Hippocampal formation (tissue), 2 donors: ENCODE data around the gene RC3H1.
"Not testable (repeated sequence)": the region's sequence is repeated elsewhere in the genome, so short reads cannot be mapped to it uniquely, and the experiment has no call there.

ENCODE experiments used
- DNase-seq, 2 donors: peaks; one replicate each; lab custom pipeline; 2025; lab: John Stamatoyannopoulos, UW

Gene RC3H1

DNA sequence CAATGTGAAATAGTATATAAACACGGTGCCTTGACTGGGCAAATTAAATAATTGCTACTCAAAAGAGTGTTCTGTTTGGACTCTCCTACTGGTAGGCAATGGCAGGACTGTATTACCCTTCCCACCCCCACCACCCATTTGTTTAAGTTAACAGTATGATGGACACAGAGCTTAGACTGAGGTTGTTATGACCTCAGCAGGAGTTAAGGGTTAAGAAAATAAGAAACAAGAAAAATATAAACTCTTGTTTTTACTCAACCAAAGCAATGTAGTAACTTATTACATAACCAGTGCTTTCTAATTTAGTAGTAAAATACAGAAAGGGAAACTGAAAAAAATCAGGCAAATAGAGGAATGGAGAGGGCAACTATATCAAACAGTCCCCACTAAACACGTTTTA, 85.1 kb downstream of the RC3H1 start:
- no peak for DNase-seq

DNA sequence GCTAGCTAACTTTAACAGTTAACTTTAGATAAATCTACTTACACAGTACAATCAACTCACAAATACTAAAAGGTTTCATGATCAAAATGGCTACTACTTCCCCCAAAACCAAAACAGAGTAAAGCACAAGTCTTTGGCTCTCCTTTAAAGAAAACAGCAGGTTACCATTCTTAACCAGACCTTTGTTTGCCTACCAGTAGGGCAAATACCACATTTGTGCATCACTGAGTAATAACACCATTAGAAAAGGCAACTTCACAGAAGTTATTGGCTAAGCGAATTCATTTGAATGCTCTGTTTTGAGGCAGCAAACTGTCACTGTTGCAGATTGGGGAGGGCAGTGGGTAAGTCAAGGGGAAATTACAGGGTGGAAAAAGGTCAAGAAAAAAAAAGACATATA, 87.7 kb downstream of the RC3H1 start:
- no peak for DNase-seq

DNA sequence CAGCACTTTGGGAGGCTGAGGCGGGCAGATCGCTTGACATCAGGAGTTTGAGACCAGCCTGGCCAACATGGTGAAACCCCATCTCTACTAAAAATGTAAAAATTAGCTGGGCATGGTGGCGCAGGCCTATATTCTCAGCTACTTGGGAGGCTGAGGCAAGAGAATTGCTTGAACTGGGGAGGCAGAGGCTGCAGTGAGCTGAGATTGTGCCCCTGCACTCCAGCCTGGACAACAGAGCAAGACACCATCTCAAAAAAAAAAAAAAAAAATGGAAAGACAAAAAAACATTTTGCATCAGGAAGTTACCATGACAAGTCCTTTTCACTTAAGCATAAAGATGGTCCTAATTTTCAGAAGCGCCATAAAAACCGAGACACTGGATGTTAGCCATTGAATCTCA, 91.6 kb downstream of the RC3H1 start:
- DNase-seq, result not testable (repeated sequence)

DNA sequence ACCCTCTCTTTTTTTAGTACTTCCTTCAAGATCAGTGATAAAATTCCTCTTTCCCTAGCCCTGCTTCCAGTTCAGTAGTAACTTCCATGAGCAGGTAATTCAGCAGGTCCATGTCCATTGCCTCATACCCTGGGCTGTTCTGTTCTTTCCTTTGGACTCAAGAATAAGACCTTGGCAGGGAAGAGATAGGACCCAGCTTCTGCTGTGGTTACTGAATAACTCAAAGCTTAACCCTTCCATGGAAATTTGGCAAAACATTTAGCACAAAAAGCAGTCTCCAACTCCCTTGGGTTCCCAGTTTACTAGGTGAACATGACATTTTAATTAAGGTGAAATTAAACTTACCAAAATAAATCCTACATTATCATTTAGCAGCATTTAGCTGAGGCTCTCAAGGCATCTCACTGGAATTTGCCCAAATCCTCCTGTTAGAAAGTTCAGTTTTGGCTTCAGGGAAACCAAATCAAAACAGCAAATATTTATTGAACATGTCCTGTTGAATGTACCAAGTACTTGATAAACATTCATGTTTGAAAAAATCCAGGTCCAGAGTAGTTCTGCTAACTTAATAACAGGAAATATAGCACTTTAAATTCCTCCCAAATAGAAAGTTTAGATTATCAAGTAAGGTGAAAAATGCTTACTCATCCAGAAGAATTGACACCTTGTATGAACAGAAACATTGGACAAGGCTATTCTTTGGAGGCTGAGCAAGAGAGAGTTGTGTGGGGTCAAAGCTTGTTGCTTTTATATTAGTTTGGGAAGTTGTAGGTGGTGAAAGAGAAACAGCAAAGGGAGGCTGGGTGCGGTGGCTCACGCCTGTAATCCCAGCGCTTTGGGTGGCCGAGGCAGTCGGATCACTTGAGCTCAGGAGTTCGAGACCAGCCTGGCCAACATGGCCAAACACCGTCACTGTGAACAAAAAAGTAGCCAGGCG, 96.6 kb downstream of the RC3H1 start:
- DNase-seq, result no peak

DNA sequence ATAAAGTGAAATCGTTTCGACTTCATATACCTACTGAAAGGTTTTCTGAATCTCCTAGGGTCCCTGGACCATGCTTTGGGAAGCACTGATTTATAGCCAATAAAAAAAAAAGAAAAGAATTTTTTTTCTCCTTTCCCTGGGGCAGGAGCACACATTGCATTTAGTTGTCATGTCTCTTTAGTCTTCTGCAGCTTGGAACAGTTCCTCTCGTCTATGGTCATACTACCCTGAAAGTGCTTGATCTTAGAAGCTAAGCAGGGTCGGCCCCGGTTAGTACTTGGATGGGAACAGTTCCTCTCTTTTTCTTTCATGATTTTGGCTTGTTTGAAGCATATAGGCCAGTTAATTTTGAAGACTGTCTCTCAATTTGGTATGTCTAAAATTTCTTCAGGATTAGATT, 101.3 kb downstream of the RC3H1 start:
- no peak for DNase-seq

DNA sequence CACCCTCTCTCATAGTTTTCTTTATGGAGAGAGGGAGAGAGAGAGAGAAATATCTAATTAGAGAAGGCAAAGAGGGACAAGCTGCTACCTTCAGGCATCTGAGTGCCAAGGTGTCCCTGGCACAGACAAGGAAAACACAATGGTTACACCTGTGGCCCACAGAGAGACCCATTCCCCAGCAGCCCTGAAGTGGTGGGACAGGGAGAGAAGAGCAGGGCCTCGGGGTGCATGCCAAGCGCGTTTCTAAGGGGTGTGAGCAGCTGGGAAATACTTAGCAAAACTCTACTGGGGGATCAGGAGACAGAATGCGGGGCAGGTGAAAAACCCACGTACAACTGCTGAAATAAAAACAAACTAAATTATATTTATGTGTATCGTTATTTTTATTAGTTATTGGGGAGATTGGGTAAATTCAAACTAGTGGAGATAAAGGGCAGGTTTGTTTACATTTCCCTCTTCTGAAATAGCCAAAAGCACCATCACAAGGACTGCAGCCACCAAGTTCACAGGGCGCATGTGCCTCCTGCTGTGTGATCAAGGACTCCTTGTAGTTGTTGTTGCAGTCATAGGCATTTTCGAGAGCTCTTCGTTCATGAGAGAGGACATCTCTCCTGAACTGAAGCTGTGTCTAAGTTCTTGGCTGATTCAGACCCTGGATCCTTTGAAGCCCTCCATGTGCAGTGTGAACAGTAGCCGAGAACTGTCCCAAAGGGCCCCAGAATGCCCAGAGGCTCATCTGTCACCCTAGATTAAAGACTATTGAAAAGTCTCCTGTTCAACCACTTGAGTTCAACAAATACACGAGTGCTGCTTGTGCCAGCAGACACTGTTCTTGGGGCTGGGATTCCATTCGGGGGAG, 104.3 kb downstream of the RC3H1 start:
- no peak for DNase-seq

DNA sequence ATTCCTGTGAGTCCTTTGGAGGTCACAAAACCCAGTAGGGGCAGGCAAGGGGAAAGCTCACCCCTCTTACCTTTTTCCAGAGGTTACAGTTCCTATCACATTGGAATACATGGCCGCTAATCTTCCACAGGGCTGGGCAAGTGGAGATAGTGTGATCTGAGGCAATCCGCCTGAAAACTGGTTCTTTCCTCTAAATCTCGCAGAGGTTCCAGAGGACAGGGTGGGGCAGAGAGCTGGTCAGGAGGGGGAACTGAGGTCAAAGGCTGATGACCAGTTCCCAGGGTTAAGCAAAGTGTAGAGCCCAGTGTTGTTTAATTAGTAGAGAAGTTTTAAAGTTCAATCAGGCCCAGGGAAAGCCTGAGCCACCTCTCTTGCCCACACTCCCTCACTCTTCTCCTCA, 105.0 kb downstream of the RC3H1 start, which contains the start of gene SERPINC1:
TSS of gene SERPINC1 (minus strand) at position 179 of the 400 bp plus-strand sequence. CDS start at position 111, 68 bp downstream.
- no peak for DNase-seq

DNA sequence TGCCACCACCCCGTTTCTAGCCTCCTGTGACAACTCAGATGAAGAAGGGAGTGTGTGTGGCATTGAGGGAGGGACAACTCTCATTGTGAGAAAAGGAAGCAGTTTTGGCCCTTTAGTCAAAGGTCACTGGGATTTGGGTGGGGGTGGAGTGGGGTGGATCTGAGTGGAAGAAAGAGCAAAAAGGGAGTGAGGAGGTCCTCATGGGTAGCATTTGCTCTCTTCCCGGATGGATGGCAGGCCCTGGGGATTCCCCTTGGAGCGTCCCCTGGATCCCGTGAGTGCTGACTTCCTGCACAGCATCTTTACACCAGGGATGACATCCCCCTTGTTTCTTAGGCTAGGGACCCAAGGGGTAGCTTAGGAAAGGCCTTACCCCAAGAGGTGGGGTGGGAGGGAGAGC, 105.5 kb downstream of the RC3H1 start:
- DNase-seq, result no peak

DNA sequence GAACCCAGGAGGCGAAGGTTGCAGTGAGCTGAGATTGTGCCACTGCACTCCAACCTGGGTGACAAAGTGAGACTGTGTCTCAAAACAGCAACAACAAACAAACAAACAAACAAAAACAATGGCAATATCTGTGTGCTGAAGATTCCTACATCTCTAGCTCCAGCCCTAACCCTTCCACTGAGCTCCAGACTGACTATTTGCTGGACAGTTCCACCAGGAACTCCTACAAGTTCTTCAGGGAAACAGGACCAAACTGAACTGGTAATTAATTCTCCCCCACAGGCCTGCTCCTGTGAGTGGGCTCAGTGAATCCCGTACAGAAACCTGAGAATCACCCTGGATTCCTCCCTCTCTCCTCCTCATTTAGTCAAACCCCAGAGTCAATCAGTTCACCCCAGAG, 106.6 kb downstream of the RC3H1 start:
- DNase-seq, result no peak

DNA sequence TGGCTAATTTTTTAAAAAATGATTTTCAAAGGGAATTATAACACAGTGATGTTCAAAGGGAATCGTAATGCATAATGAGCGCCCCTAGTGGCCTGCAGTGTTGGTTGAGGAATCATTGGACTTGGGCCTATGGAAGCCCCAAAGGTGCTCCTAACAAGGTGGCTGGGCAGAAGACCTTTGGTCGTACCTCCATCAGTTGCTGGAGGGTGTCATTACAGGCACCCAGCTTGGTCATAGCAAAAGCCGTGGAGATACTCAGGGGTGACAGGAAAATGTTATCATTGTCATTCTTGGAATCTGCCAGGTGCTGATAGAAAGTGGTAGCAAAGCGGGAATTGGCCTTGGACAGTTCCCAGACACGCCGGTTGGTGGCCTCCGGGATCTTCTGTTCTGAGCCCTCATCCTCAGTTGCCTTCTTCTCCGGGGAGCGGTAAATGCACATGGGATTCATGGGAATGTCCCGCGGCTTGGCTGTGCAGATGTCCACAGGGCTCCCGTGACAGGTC, 107.7 kb downstream of the RC3H1 start:
- no peak for DNase-seq

DNA sequence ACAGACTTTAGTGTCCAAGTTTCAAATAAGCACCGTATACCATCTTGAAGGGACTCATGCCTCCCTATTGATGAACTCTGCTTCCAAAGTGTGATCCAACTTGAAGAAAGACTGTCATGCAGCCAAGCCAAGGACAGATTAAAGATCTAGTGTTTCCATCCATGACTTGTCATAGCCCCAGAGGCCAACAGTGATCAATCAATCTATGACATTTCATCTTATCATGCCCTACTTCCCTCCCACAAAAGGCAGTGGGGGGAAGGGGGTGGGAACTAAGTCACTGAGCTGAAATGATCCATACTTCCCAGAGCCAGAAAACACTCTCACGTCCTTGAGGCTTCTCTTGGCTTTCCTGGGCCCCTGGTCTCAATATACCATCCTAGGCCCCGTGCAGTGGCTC, 109.0 kb downstream of the RC3H1 start:
- no peak for DNase-seq

DNA sequence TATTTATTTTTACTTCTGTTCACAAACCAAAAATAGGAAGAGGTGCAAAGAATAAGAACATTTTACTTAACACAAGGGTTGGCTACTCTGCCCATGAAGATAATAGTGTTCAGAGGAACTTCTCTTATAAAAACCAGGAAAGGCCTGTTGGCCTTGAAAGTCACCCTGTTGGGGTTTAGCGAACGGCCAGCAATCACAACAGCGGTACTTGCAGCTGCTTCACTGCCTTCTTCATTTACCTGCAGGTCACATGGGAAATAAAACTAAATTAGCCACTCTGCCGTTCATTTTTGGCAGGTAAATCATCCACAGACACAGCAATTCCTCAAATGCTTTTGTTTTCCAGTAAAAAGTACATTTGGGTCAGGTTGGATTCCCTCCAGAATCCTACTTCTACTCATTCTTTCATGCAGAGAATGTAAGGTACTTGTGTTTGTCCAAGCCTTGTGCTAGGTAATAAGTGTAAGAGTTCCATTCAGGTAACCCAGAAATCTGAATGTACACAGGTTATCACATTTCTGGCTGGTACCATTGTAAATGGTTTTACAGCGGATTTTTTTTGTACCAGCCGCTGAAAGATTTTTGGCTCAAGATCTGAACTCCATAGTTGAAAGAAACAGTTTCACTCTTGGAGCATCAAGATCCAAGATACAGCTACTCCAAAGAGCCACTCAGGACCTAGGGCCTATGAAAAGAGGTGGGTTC, 118.2 kb downstream of the RC3H1 start:
- no peak for DNase-seq

DNA sequence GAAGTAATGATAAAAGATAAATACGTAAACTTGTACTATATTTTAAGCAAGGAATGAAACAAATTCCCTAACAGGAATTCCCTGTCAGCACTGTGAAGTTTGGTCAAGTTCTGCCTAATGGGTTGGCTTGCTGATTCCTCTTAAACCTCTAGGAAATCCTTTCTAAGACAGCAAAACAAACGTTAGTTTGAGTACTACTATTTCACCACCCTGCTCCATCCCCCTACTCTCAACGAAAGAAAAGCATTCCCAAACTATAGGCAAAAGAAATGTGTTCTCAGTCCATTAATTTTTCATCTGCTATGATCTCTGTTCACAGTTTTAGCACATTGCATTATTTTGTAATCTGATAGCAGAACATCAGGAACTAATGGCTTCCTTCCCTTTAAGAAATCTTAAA, 121.2 kb downstream of the RC3H1 start:
- DNase-seq, result no peak

DNA sequence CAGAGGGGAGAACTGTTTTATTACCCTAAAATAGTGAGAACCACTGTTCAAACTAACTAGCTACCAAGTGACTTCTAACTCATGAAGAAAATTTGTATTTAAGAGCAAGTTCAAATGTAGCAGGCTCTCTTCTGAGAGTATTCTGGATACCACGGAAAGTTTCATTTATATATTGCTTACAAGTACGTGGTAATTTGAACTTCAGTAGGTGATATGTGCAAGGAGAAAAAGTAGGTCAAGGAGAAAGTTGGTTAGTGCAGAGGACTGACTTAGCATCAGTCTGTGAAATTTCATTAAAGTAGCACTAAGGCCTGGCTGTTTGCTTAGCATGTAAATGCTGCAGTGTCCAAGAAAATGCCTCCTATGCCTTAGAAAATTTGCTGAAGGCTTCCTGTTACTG, 121.7 kb downstream of the RC3H1 start:
- no peak for DNase-seq

DNA sequence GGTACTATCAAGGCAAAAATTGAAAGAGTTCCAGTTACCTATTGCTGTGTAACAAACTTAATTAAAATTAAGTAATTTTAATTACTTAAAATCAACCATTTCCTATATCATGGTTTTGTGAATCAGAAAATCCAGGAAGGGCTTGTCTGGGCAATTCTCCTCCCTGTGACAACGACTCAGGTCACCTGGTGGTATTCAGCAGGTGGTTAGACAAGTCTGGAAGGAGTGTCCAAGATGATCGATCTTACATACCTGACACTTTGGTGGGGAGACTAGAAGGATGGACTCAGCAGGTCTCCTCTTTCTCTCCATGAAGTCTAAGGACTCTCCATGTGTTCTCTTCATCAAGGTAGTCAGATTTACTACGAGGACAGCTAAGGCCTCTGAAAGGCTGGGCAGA, 128.0 kb downstream of the RC3H1 start:
- DNase-seq, result no peak

DNA sequence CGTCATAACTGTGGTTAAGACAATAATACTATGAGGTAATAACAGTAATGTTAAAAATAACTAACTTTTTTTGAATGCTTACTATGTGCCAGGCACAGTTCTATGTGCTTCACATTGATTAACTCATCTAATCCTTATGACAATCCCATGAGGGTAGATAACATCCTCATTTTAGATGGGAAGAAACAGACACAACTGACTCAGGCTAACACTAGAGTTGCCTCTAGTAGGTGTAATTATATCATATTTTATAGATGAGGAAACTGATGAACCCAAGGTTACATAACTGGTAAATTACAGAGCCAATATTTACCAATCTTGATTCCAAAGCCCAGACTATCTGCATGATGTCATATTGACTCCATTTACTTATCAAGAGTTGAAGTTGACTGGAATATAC, 128.5 kb downstream of the RC3H1 start:
- no peak for DNase-seq

DNA sequence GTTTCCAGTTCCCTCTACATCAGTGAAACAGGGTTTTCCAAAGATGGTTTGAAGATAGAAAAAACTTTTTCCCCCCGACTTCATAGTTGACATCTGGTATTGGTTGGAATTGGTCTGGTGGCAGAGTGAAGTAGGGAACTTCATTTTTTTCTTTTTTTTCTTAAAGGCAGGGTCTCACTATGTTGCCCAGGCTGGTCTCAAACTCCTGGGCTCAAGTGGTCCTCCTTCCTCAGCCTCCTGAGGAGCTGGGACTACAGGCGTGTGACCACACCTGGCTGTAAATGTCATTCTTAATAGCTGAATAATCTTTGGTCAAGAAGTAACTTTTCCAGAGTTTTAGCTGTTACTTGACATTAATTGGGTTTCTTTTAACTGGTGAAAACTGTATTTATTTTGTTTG, 132.3 kb downstream of the RC3H1 start:
- DNase-seq, result no peak

DNA sequence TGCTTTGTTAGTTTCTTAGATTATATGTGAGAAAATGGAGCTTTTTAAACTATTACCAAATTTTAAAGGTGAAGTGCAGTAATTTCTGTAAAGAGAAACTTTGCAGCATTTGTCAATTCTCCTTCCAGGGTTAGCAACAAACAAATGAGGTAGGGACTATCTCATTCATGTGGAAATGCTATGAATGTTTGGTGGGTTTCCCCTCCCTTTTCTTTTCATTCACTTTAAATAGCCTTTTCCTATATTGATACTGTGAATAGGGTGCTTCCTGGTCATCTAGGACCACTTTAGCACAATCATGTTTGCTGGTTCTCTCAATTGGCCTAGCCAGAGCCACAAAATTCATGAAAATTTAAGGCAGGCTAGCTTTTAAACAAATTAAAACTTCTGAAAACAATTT, 133.4 kb downstream of the RC3H1 start:
- no peak for DNase-seq

DNA sequence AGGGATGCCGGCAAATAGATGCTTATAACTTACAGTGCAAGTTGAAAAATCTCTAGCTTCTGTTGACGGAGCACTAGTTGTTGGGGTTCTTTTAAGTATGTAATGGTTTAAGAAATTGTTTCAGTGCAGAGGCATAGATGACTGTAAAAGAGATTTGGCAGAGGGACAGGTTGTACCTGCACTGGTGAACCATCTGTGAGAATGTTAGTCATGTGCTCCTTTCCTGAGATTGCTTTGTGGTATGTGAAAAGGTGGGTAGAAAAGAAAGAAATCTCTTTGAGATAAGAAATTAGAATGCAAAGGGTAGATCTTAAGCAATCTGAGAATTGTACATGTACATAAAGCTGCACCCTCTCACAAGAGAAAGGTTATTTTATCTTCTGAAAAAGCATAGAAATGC, 134.5 kb downstream of the RC3H1 start:
- DNase-seq, result no peak

DNA sequence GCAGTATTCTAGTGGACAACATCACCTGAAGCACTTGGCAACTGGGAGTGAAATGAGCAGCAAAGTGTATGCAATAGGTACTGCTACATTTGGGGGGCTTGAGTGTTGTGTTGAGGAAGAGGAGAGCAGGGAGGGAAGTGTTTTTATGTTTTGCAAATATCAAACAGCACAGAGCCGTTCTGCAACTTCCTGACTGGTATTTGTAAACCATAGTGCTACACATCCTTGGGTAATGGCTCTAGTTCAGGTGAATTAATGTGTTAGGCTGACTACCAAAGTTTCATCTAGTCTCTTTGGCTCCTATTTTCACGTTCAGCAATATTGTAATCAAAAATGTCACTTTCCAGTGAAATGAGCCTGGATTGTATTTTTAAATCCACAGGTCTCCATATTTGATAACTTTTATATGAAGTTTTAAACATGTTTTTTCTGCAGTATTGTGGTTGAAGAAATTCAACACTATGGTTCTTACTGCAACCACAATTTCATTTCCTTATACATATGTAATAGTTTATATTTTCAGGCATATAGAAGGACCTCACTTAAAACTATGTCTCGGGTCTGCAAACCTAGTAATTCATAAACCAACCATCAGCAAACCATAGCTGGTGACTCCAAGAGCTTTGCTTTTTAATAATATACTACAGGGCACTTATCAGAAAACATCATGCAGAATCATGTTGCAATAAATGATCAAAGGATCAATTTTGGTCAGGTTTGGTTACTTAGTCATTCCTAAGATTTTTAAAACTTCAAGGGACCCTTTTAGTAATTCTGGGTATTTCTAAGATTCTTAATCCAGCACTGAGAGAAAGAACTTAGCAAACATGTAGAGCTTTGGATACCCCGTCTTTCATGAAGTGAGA, 135.2 kb downstream of the RC3H1 start:
- DNase-seq, result no peak

DNA sequence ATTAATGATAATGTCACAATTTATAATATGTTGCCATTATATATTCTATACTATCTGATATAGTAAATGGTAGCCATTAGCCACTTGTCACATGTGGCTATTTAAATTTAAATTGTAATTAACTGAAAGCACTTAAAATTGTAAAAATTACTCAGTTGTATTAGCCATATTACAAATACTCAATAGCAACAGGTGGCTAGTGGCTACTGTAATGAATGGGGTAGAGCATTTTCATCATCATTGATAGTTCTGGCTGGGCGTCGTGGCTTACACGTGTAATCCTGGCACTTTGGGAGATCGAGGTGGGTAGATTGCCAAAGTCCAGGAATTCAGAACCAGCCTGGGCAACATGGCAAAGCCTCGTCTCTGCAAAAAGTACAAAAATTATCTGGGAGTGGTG, 137.5 kb downstream of the RC3H1 start:
- DNase-seq, result no peak
